Ramos (cell line): ENCODE results near the gene TSPEAR.
"Not testable (repeated sequence)": the region's sequence is repeated elsewhere in the genome, so short reads cannot be mapped to it uniquely, and the experiment has no call there.

Experiments
- in situ Hi-C: fragments of 300-500 bp; cut with MboI; formaldehyde crosslinking; loops from one replicate; pipeline ENCODE4 v1.14.3; 2022; ENCODE audit warnings: low sequenced_read_pairs; ENCODE audit not compliant: unreplicated experiment

TSPEAR gene

GRCh38 chr21:44704636-44705001 lies 6.8 kb downstream of the TSPEAR start:
- in situ Hi-C loops = no loop called here

- in situ Hi-C loops = no loop called here
Measured at GRCh38 chr21:44703731-44704635, 7.4 kb downstream of the TSPEAR start.

- in situ Hi-C loops = no loop called here
Measured at GRCh38 chr21:44702973-44703730, 8.2 kb downstream of the TSPEAR start.

GRCh38 chr21:44702111-44702972 lies 9.0 kb downstream of the TSPEAR start:
- in situ Hi-C loops = no loop called here

- in situ Hi-C loops = no loop called here
Measured at GRCh38 chr21:44701541-44701940, 9.8 kb downstream of the TSPEAR start.

- in situ Hi-C loops = no loop called here
Measured at GRCh38 chr21:44701023-44701400, 10.4 kb downstream of the TSPEAR start.

GRCh38 chr21:44700101-44701022 lies 11.0 kb downstream of the TSPEAR start:
- in situ Hi-C loops = no loop called here

- in situ Hi-C loops = no loop called here
Measured at GRCh38 chr21:44699502-44700001, 11.8 kb downstream of the TSPEAR start.

GRCh38 chr21:44697811-44698734 lies 13.3 kb downstream of the TSPEAR start:
- in situ Hi-C loops = no loop called here

- in situ Hi-C loops = not testable (repeated sequence)
Measured at GRCh38 chr21:44697172-44697810, 14.1 kb downstream of the TSPEAR start, which contains the start of gene KRTAP10-12. Gene KRTAP10-12, plus strand, starts transcription at chr21:44697172. Its CDS starts 30 bp downstream, at chr21:44697202.

- in situ Hi-C loops = no loop called here
Measured at GRCh38 chr21:44696572-44696971, 14.8 kb downstream of the TSPEAR start.

- in situ Hi-C loops = no loop called here
Measured at GRCh38 chr21:44695641-44696040, 15.7 kb downstream of the TSPEAR start.

GRCh38 chr21:44695184-44695583 lies 16.2 kb downstream of the TSPEAR start:
- in situ Hi-C loops = no loop called here

- in situ Hi-C loops = no loop called here
Measured at GRCh38 chr21:44694776-44695175, 16.6 kb downstream of the TSPEAR start.

GRCh38 chr21:44692798-44693512 lies 18.4 kb downstream of the TSPEAR start:
- in situ Hi-C loops = no loop called here

- in situ Hi-C loops = no loop called here
Measured at GRCh38 chr21:44691686-44692085, 19.7 kb downstream of the TSPEAR start.

- in situ Hi-C loops = not testable (repeated sequence)
Measured at GRCh38 chr21:44689740-44690139, 21.6 kb downstream of the TSPEAR start.
